Fibroblast of pulmonary artery (primary cell): Measurements from ENCODE around the gene KIRREL1.

Experiments used
- DNase-seq: peaks from one replicate; pipeline ENCODE4 v3.0.0-alpha.2; 2010; ENCODE audit warnings: low read depth
- H3K4me3 ChIP-seq: replicated peaks from 2 replicates; pipeline ENCODE4 v1.5.1; 2011; ENCODE audit warnings: low read depth, mild to moderate bottlenecking, control low read depth, low read length, moderate library complexity
- CTCF ChIP-seq: IDR thresholded peaks from 2 replicates; pipeline ENCODE4 v1.5.1; 2011; ENCODE audit warnings: mild to moderate bottlenecking, control low read depth, low read length, inconsistent platforms; ENCODE audit errors: missing control alignments

KIRREL1 gene

GRCh38 chr1:158117854-158118704, 124.6 kb downstream of the KIRREL1 start:
- peak; percentile 62 for DNase-seq
- TF ChIP-seq CTCF = peak; percentile 69
- H3K4me3 ChIP-seq = no peak overlapping the region

- no peak for TF ChIP-seq CTCF
- H3K4me3 ChIP-seq = no peak overlapping the region
- DNase-seq = no peak
Observed at GRCh38 chr1:158118713-158119402, 125.4 kb downstream of the KIRREL1 start.

GRCh38 chr1:158119976-158120653, 126.7 kb downstream of the KIRREL1 start:
- DNase-seq = no peak
- no peak for TF ChIP-seq CTCF

GRCh38 chr1:158121604-158122254, 128.3 kb downstream of the KIRREL1 start:
- peak; percentile 69 for TF ChIP-seq CTCF
- no peak overlapping the region for H3K4me3 ChIP-seq
- peak; percentile 58 for DNase-seq

More at GRCh38 chr1:158119976-158120653, 126.7 kb downstream of the KIRREL1 start:
- no peak overlapping the region for H3K4me3 ChIP-seq

GRCh38 chr1:158122833-158123388, 129.5 kb downstream of the KIRREL1 start:
- DNase-seq = no peak
- H3K4me3 ChIP-seq = no peak overlapping the region
- TF ChIP-seq CTCF = no peak

GRCh38 chr1:158124034-158124433, 130.6 kb downstream of the KIRREL1 start:
- peak; percentile 47 for DNase-seq
- no peak for TF ChIP-seq CTCF
- no peak overlapping the region for H3K4me3 ChIP-seq
